H1 (cell line): ENCODE measurements around the gene TSHZ2. TPM values are rescaled to one million over a fixed set of nuclear protein-coding genes. Genes with fewer than 3 reads are reported as not detected.

Source experiments
- FOSL1 ChIP-seq: IDR thresholded peaks from 2 replicates; pipeline ENCODE4 v1.6.1; 2011; ENCODE audit warnings: mild to moderate bottlenecking, low read depth, low read length, moderate library complexity; ENCODE audit not compliant: insufficient read depth
- SIX5 ChIP-seq: IDR thresholded peaks from 2 replicates; pipeline ENCODE4 v1.6.1; 2011; ENCODE audit warnings: mild to moderate bottlenecking, low read depth, low read length
- polyA plus RNA-seq, 7 experiments: library from polyadenylated mRNA; depleted of rRNA in 3 of 7; stranded (reverse) in 5 of 7; unstranded in 2 of 7; fragments of >200 nt in 5 of 7; fragments of 200-250 nt in 2 of 7; gene quantifications; 1 replicate in 5 of 7; 2 replicates in 1 of 7; 4 replicates in 1 of 7; pipeline versions ENCODE4 v1.2.1 to v1.2.3, GENCODE V29; 2011 to 2013; ENCODE audit warnings: missing spikeins in 2 of 7, mixed read lengths in 2 of 7
- total RNA-seq: library from RNA; stranded (reverse); fragmentation: NEBNext Ultra II Directional; extraction: Animal tissue kit (Norgen Biotek cat#: 25700); gene quantifications from 2 replicates; pipeline ENCODE4 v1.2.1, GENCODE V29; 2021
- TF ChIP-seq, protein P1 (sequence below): IDR thresholded peaks from 2 replicates; pipeline ENCODE4 v1.6.1; 2012; ENCODE audit warnings: low read length, inconsistent platforms

Gene TSHZ2
- total and polyA plus RNA-seq, 2 of the 8 experiments (the other 6 are each of a cell fraction or from before 2014, with no cell fraction given), result 0.14 to 0.30 TPM

DNA sequence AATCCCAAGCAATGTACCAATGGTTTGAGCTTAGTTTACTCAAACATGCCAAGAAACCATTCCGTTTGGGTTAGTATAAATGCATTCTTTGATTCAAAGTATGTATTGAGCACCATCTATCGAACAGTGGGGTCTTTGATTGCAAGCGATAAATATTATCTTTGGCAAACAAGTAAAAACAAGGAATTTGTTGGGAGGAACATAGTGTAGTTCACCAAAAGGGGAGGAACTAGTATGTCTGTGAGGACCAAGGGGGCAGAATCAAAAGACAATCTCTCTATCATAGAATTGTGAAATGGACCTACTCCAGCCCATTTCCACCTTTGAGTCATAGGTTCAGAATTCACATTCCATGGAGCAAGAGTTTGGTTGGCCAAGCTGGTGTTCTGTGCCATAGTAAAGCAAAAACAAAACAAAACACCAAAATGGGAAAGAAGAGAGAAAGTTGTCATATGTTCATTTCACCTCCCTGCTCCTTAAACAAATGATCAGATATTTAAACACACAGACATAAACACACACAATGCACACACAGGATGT is 266.0 kb downstream of the TSHZ2 start (continued):
- TF ChIP-seq, protein P1, sequence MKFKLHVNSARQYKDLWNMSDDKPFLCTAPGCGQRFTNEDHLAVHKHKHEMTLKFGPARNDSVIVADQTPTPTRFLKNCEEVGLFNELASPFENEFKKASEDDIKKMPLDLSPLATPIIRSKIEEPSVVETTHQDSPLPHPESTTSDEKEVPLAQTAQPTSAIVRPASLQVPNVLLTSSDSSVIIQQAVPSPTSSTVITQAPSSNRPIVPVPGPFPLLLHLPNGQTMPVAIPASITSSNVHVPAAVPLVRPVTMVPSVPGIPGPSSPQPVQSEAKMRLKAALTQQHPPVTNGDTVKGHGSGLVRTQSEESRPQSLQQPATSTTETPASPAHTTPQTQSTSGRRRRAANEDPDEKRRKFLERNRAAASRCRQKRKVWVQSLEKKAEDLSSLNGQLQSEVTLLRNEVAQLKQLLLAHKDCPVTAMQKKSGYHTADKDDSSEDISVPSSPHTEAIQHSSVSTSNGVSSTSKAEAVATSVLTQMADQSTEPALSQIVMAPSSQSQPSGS, result no peak
- TF ChIP-seq FOSL1 (no peak), SIX5 (no peak)
